Astrocyte (in vitro differentiated cells and primary cell): Measurements from ENCODE around the gene ATF3. TPM values are rescaled to one million over a fixed set of nuclear protein-coding genes. Genes with fewer than 3 reads are reported as not detected.

Experiments used
- DNase-seq: peaks from one replicate; pipeline ENCODE4 v3.0.0-alpha.2; 2010; ENCODE audit warnings: low read depth
- FAIRE-seq: peaks from 2 replicates; lab custom pipeline; 2011; peaks lifted over from hg19 to GRCh38; lab: Jason Lieb, UNC
- H2AFZ ChIP-seq: 2 replicates; pipeline ENCODE4 v1.6.0; 2012; ENCODE audit warnings: low read depth, low read length, inconsistent platforms
- H3K27ac ChIP-seq: 2 replicates; pipeline ENCODE4 v1.5.1; 2011; ENCODE audit warnings: low read depth, low read length, inconsistent platforms
- H3K27me3 ChIP-seq: 2 replicates; pipeline ENCODE4 v1.6.0; 2011; ENCODE audit warnings: low read length, inconsistent platforms; ENCODE audit not compliant: insufficient read depth
- H3K36me3 ChIP-seq: 2 replicates; pipeline ENCODE4 v1.5.1; 2011; ENCODE audit warnings: low read length, inconsistent platforms; ENCODE audit not compliant: insufficient read depth
- H3K4me1 ChIP-seq: 2 replicates; pipeline ENCODE4 v1.5.1; 2011; ENCODE audit warnings: low read length, inconsistent platforms; ENCODE audit not compliant: insufficient read depth
- H3K4me2 ChIP-seq: 2 replicates; pipeline ENCODE4 v1.6.0; 2012; ENCODE audit warnings: low read length, inconsistent platforms
- H3K4me3 ChIP-seq: 2 replicates; pipeline ENCODE4 v1.5.1; 2011; ENCODE audit warnings: low read depth, mild to moderate bottlenecking, low read length, inconsistent platforms; ENCODE audit not compliant: insufficient read depth
- H3K79me2 ChIP-seq: 2 replicates; pipeline ENCODE4 v1.6.0; 2012; ENCODE audit warnings: mild to moderate bottlenecking, low read length, inconsistent platforms; ENCODE audit not compliant: insufficient read depth
- H3K9ac ChIP-seq: 2 replicates; pipeline ENCODE4 v1.6.0; 2012; ENCODE audit warnings: mild to moderate bottlenecking, low read length, inconsistent platforms
- H3K9me3 ChIP-seq: 2 replicates; pipeline ENCODE4 v1.5.1; 2012; ENCODE audit warnings: low read depth, mild to moderate bottlenecking, low read length, inconsistent platforms; ENCODE audit not compliant: insufficient read depth
- H4K20me1 ChIP-seq: 2 replicates; pipeline ENCODE4 v1.6.0; 2012; ENCODE audit warnings: low read length, inconsistent platforms; ENCODE audit not compliant: insufficient read depth
- H3K27ac Mint-ChIP-seq: one replicate; pipeline ENCODE4 v1.8.0; 2021; ENCODE audit warnings: mild to moderate bottlenecking, mixed read lengths; ENCODE audit not compliant: unreplicated experiment
- H3K27me3 Mint-ChIP-seq: one replicate; pipeline ENCODE4 v1.8.0; 2021; ENCODE audit warnings: low read depth, mixed read lengths; ENCODE audit not compliant: unreplicated experiment
- H3K36me3 Mint-ChIP-seq: one replicate; pipeline ENCODE4 v1.8.0; 2021; ENCODE audit warnings: low read depth, mixed read lengths; ENCODE audit not compliant: unreplicated experiment
- H3K4me1 Mint-ChIP-seq: one replicate; pipeline ENCODE4 v1.8.0; 2021; ENCODE audit warnings: low read depth, mixed read lengths; ENCODE audit not compliant: unreplicated experiment
- H3K4me3 Mint-ChIP-seq: one replicate; pipeline ENCODE4 v1.8.0; 2021; ENCODE audit warnings: mild to moderate bottlenecking, moderate library complexity, mixed read lengths; ENCODE audit not compliant: unreplicated experiment
- H3K9me3 Mint-ChIP-seq: one replicate; pipeline ENCODE4 v1.8.0; 2021; ENCODE audit warnings: mild to moderate bottlenecking, mixed read lengths; ENCODE audit not compliant: unreplicated experiment
- CTCF ChIP-seq: IDR thresholded peaks from 2 replicates; pipeline ENCODE4 v1.5.1; 2011; ENCODE audit warnings: low read depth, mild to moderate bottlenecking, inconsistent platforms, low read length, moderate library complexity; ENCODE audit not compliant: insufficient read depth
- EZH2 ChIP-seq: IDR thresholded peaks from 2 replicates; pipeline ENCODE4 v1.6.1; 2012; ENCODE audit warnings: mild to moderate bottlenecking, low read length, inconsistent platforms; ENCODE audit not compliant: insufficient read depth
- total RNA-seq: library from RNA; stranded (reverse); gene quantifications from 2 replicates; pipeline ENCODE4 v1.2.1, GENCODE V29; 2021

Gene ATF3
- total RNA-seq, 1 donor from 2014 or later = 87.6 TPM

GRCh38 chr1:212670301-212670700 is 61.7 kb downstream of the ATF3 start:
- no peaks in the 10 kb centered on the region for H3K9me3 Mint-ChIP-seq
- DNase-seq = no peak
- no peak for TF ChIP-seq EZH2
- TF ChIP-seq CTCF = no peak
- Histone ChIP-seq H3K36me3 (no peaks in the 10 kb centered on the region), H3K27ac (no peak overlapping the region), H3K4me1 (peaks cover 35% of the 10 kb centered on the region), H3K4me3 (no peak overlapping the region), H3K9me3 (no peaks in the 10 kb centered on the region), H3K4me2 (no peak overlapping the region), H3K27me3 (peaks cover 3% of the 10 kb centered on the region), H3K79me2 (no peaks in the 10 kb centered on the region), H2AFZ (no peak overlapping the region), H3K9ac (no peak overlapping the region), H4K20me1 (no peaks in the 10 kb centered on the region)
- no peak overlapping the region for H3K27ac Mint-ChIP-seq
- no peaks in the 10 kb centered on the region for H3K27me3 Mint-ChIP-seq
- FAIRE-seq = no peak
- peaks cover 43% of the 10 kb centered on the region for H3K4me1 Mint-ChIP-seq
- H3K36me3 Mint-ChIP-seq = no peaks in the 10 kb centered on the region
- no peak overlapping the region for H3K4me3 Mint-ChIP-seq

Other genes with a start within 250 kb of the ATF3 start
- 16.9 and 18.8 TPM in 2 replicates for gene PACC1, start 193.9 kb upstream of the ATF3 start, total RNA-seq
- 34.4 and 38.8 TPM in 2 replicates for gene NENF, start 175.8 kb upstream of the ATF3 start, total RNA-seq
- 1.9 and 2.5 TPM in 2 replicates for gene BATF3, start 91.1 kb downstream of the ATF3 start, total RNA-seq
- 22.6 and 24.6 TPM in 2 replicates for gene NSL1, start 183.0 kb downstream of the ATF3 start, total RNA-seq
- gene TATDN3, start 183.1 kb downstream of the ATF3 start, total RNA-seq = 7.1 and 8.6 TPM in 2 replicates
- gene SPATA45, start 238.9 kb downstream of the ATF3 start, total RNA-seq = 0.65 TPM in 1 of 2 replicates, not detected in the other
- gene FLVCR1, start 249.5 kb downstream of the ATF3 start, total RNA-seq = 8.1 and 9.3 TPM in 2 replicates